Stimulated activated naive CD8-positive, alpha-beta T cell treated with anti-CD3 and anti-CD28 coated beads, Interleukin-15, Interleukin-2, amounts not matched to agents 100 ng/mL and 50 ng/mL, for 24 hours (primary cell): ENCODE results near the gene NME5.
"Not testable (repeated sequence)": the region's sequence is repeated elsewhere in the genome, so short reads cannot be mapped to it uniquely, and the experiment has no call there.

ENCODE experiments used
- H3K27ac Mint-ChIP-seq: one replicate; pipeline ENCODE4 v1.8.0; 2021; ENCODE audit warnings: mild to moderate bottlenecking, mixed read lengths
- H3K27me3 Mint-ChIP-seq: one replicate; pipeline ENCODE4 v1.8.0; 2021; ENCODE audit warnings: mixed read lengths
- H3K36me3 Mint-ChIP-seq: one replicate; pipeline ENCODE4 v1.8.0; 2021; ENCODE audit warnings: low read depth, mixed read lengths
- H3K4me1 Mint-ChIP-seq: one replicate; pipeline ENCODE4 v1.8.0; 2021; ENCODE audit warnings: low read depth, mixed read lengths
- H3K4me3 Mint-ChIP-seq: one replicate; pipeline ENCODE4 v1.8.0; 2021; ENCODE audit warnings: mild to moderate bottlenecking, mixed read lengths
- H3K9me3 Mint-ChIP-seq: one replicate; pipeline ENCODE4 v1.8.0; 2021; ENCODE audit warnings: mixed read lengths

The NME5 gene

DNA sequence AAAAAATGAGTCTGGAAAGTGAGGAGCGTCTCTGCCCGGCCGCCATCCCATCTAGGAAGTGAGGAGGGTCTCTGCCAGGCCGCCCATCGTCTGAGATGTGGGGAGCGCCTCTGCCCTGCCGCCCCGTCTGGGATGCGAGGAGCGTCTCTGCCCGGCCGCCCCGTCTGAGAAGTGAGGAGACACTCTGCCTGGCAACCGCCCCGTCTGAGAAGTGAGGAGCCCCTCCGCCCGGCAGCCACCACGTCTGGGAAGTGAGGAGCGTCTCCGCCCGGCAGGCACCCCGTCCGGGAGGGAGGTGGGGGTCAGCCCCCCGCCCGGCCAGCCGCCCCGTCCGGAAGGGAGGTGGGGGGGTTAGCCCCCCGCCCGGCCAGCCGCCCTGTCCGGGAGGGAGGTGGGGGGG, 69.2 kb downstream of the NME5 start:
- H3K27me3 Mint-ChIP-seq, H3K36me3 Mint-ChIP-seq, H3K4me1 Mint-ChIP-seq, H3K27ac Mint-ChIP-seq, H3K9me3 Mint-ChIP-seq, H3K4me3 Mint-ChIP-seq: not testable (repeated sequence)

DNA sequence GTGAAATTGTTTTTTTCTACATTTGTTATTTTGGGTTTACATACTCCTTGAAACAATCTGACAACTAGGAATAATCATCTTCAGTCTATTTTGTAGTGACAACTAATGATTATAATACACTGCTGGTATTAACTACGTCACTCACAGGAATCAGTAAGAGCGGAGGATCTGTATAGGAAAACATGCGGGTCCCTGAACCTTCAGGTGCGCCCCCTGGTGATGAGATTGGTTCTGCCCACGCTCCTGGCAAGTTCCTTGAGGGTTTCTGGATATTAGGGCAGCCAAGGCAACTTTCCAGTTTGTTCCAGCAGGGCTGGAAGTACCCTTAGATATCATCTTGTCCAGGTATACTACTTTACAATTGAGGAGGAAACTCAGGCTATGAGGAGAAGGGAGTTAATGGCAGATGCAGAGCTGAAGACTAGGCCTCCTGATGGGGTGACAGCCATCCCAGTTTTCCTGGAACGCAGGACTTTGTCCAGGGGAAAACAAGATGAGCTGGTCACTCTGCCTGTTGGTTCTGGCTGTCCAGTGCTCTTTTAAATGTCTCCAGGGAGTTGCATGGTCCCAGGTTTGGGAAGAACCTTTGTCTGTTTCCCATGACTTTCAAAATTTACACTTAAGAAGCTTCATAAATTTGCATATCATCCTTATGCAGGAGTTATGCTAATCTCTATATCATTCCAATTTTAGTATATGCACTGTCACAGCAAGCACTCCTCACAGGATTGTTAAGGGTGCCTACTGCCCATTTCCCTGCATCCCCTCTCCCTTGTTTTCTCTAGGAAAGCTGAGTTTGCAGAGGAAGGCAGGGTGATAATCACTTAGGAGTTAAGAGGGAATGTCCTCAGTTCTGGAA, 70.3 kb downstream of the NME5 start:
- H3K27ac Mint-ChIP-seq: no peak overlapping the region
- no peaks in the 10 kb centered on the region for H3K36me3 Mint-ChIP-seq
- peaks cover 3% of the 10 kb centered on the region for H3K27me3 Mint-ChIP-seq
- H3K4me3 Mint-ChIP-seq: no peak overlapping the region
- peaks cover 4% of the 10 kb centered on the region for H3K4me1 Mint-ChIP-seq
- no peaks in the 10 kb centered on the region for H3K9me3 Mint-ChIP-seq

DNA sequence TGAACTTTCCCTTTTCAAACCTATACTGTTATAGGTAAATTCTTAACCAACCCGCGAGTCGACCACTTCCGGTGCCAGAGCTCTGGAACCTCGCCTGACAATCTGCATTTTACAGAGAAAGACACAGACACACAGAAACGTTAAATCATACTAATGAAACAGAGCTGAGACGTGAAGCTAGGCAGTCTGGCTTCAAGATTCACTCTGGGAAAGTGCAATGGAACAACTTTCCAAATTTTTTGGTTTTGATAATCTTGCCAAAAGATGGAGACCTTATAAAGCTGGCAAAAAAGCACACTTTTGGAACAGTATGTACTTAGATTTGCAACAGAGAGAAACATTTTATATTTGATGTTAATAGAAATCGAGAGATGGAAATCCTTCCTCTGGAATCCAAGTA, 71.3 kb downstream of the NME5 start:
- Mint-ChIP-seq H3K36me3 (no peaks in the 10 kb centered on the region), H3K9me3 (no peaks in the 10 kb centered on the region), H3K27ac (no peak overlapping the region), H3K4me1 (peaks cover 4% of the 10 kb centered on the region), H3K27me3 (peaks cover 3% of the 10 kb centered on the region), H3K4me3 (no peak overlapping the region)
